HG03135 (cell line): ENCODE results near the gene CCDC14.
"Not testable (repeated sequence)": the region's sequence is repeated elsewhere in the genome, so short reads cannot be mapped to it uniquely, and the experiment has no call there.

ENCODE experiments used
- ATAC-seq: cut with Tn5 transposase; IDR thresholded peaks from one replicate; pipeline ENCODE4 v1.9.1; 2021; ENCODE audit warnings: mild to moderate bottlenecking, moderate library complexity; ENCODE audit not compliant: unreplicated experiment

CCDC14 gene

GRCh38 chr3:123914829-123915228 lies 46.2 kb downstream of the CCDC14 start:
- ATAC-seq, result no peak

DNA sequence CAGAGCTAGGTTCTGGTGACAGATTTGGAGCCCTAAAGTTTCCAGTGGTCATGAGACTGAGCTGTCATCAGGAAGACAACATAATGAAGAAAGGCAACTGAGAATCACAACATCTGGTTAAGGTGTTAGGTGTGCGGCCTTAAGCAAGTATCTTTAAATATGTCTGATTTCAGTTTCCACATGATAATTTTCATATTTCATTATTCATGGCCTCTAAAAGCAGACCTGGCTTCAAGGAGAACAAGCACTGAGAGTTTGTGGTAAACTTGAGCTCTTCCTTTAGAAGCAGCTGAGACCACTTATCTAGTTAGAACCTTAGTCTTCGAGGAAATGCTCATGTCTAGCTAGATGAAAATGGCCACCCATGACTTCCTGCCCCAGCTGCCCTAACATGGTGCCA lies 51.2 kb downstream of the CCDC14 start:
- ATAC-seq, result no peak

DNA sequence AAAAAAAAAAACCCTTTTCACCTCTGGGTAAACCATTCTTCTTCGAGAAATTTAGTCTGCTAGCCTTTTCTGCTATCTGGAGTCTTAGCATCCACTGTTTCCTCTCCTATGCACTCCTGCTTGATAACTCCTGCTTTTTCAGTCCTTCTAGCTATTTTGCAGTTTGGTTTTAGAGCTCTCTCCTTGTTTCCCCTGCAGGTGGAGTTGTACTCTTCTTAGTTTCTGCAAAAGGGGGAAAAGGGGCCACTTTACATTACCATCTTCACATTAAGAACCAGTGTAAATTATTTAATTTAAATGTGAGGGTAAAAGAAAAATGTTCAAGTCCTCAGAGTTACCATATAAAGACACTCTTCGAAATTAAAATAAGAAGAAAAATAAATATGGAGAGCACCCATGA lies 53.3 kb downstream of the CCDC14 start:
- no peak for ATAC-seq

DNA sequence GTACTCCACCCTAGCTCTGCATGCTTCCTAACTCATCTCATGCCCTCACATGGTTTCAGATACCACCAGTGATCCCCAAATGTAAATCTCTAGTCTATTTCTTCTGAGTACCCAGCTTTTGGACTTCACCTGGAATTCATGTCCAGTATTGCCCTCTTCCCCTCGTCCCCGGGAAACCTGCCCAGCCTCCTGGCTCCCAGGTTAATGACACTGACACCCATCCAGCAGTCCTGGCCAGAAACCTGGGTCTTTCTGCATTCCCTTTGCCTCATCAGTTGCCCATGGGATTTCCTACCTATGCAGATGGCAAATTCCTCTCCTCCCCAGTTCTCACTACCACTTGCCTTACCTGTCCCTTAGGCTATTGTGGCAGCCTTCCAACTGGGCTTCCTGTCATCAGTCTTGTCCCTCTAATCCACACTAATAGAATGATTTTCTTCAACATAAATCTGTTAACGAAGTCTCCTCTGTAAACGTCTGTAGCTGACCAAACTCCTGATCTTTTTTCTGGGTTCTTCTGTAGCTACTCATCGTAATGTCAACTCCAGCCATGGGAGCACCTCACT lies 61.6 kb downstream of the CCDC14 start:
- no peak for ATAC-seq

GRCh38 chr3:123893012-123893411 lies 68.0 kb downstream of the CCDC14 start:
- no peak for ATAC-seq

DNA sequence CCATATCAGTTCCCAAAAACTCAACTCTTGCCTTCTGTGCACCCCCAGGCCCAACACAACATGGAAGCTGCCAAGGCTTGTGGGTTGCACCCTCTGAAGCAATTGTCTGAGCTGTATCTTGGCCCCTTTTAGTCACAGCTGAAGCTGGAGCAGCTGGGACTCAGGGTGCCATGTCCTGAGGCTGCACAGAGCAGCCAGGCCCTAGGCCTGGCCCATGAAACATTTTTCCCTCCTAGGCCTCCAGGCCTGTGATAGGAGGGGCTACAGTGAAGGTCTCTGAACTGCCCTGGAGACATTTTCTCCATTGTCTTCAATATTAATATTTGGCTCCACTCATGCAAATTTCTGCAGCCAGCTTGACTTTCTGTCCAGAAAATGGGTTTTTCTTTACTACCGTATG lies 68.8 kb downstream of the CCDC14 start:
- no peak for ATAC-seq

DNA sequence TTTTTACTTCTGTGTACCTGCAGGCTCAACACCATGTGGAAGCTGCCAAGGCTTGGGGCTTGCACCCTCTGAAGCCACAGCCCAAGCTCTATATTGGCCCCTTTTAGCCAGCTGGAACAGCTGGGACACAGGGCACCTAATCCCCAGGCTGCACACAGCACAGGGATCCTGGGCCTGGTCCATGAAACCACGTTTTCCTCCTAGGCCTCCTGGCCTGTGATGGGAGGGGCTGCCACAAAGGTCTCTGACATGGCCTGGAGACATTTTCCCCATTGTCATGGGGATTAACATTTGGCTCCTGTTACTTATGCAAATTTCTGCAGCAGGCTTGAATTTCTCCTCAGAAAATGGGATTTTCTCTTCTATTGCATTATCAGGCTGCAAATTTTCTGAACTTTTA lies 70.0 kb downstream of the CCDC14 start:
- not testable (repeated sequence) for ATAC-seq

GRCh38 chr3:123890162-123890561 lies 70.9 kb downstream of the CCDC14 start:
- not testable (repeated sequence) for ATAC-seq

DNA sequence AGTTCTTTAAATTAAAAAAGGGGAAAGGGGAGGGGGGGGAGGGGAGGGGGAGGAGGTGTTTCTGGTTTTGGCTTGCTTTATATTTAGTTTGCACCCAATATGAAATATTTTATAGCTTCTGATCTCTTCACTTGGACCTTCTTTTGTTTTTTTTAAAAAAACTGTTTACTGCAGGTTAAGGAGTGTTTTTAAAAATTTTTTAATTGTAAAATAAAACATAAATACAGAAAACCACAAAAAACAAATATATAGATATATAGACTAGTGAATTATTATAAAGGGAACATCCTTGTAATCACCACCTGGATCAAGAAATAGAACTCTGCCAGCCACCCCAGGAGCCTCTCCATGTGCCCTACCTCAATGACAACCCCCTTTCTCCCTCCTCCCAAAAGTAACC lies 76.0 kb downstream of the CCDC14 start:
- ATAC-seq, result no peak

GRCh38 chr3:123884203-123884831 lies 76.7 kb downstream of the CCDC14 start, which contains the start of gene MYLK:
Gene MYLK, minus strand, starts transcription at chr3:123884332. Its CDS starts 90,491 bp downstream, at chr3:123793841.
- peak; percentile 75 for ATAC-seq

DNA sequence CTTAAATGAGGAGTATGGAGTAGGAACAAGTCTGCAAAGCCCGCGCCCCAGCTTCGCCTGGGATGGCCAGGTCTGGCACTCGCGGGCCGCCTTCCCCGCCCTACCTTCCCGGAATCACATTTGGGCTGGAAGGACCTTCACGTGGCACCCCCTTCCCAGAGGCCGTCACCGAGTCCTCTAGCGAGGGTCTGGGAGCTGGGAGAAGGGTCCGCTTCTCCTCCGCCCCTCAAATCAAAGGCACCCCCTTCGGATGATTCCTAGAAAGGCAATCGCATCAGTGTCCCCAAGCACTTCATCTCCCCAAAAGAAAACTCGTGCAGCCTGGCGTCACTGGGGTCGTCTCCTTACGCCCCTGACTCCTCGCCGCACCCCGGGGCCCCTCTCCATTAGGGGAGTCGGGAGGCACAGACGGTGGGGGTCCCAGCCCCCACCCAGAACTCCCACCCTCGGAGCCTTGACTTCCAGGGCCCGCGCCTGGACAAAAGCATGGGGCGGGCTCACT lies 77.3 kb downstream of the CCDC14 start:
- ATAC-seq, result no peak

- no peak for ATAC-seq
These were observed 77.9 kb downstream of the CCDC14 start for GRCh38 chr3:123883111-123883510.

GRCh38 chr3:123881771-123882170 lies 79.3 kb downstream of the CCDC14 start:
- no peak for ATAC-seq

DNA sequence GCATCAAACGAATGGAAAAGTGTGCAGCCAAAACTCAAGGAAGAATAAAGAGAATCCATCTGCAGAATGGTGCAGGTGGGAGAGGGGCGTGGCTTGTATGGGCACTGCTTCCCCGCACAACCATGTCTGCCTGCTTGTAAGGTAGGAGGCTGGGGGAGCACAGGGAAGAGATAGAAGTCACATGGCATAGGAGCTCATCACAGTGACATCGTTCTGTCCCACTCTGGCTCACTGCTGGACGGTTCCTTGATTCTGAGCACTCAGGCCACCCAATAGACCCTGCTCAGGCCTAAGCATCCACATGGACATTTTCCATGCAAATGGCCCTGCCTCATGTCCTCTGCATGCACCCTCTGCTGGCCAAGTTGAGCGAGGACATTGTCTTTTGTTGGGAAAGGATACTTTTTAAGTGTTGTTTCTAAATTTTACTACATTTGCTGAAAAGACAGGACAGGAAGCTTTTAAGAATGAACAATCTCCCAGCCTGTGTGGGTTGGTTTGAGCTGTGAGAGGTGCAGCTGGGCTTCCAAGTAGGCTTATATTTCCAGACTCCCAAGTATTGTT lies 79.9 kb downstream of the CCDC14 start:
- no peak for ATAC-seq

DNA sequence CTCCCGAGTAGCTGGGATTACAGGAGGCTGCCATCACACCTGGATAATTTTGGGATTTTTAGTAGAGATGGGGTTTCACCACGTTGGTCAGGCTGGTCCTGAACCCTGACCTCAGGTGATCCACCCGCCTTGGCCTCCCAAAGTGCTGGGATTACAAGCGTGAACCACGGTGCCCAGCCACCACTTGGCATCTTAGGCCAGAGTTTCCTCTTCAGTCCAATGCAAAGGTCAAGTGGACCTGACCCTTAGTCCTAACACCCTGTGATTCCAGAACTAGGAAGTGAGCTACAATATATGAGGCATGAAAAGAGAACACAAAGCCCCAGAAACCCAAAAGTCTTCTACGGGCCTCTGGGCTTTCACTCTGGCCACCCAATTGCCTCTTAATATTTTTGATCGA lies 82.2 kb downstream of the CCDC14 start:
- no peak for ATAC-seq

DNA sequence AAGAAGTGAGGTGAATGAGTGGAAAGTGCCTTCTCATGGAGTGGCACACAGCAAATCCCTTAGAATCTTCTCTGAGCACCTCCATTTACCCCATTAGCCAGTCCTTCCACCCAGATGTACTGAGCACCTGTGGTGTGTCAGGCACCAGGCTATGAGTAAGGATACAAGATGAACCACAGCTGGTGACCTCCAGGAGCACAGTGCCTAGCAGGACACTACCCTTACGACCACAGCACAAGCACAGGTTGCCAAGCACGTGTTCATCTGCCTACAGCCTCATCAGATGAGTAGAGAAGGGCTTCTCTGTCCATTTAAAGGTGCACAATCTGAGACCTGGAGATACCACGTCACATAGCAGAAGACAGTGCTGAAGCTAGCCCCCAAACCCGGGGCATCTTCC lies 83.1 kb downstream of the CCDC14 start:
- no peak for ATAC-seq

GRCh38 chr3:123877466-123877865 lies 83.6 kb downstream of the CCDC14 start:
- ATAC-seq, result no peak

DNA sequence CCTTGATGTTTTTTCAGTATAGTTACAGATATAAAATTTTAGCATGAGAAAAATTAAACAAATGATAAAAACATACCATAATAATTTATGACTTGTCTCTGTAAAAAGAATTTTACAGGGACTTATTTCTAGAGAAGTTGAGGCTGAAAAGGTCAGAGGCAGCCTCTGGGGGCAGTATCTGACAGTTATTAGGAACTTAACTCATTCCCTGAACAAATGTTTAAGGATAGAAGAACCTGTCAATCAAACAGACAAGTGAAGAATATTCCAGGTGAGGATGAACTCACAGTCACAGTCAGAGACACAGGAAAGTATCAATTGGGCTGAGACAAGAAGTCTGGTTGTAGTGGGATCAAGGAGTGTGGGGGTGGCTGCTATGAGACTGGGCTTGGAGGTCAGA lies 84.2 kb downstream of the CCDC14 start:
- no peak for ATAC-seq

DNA sequence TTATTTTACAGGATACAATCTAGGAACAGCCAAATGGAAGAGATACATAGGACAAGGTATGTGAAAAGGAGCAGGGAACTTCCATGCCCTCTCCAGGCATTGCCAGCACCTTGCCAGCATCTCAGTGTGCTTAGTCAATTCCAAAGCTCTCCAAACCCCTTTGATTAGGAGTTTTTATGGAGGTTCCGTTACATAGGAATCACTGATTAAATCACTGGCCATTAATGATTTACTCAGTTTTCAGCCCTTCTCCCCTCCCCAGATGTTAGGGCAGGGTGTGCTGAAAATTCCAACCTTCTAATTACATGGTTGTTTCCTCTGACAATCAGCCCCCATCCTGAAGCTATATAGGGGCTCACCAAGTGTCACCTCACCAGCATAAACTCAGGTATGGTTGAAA lies 88.4 kb downstream of the CCDC14 start:
- no peak for ATAC-seq

DNA sequence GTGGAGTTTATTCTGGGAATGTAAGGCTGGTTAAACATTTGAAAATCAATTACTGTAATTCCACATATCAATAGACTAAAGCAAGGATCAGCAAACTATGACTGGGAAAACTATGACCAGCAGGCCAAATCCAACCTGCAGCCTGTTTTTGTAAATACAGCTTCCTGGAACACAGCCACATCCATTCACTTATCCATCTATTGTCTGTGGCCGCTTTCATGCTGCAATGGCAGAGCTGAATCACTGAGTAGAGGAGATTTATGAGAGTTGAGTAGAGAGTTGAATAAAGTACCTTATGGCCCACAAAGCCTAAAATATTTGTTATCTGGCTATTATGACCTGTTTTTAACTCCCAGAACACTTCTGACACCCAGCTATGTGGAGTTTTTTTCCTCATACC lies 89.1 kb downstream of the CCDC14 start:
- ATAC-seq, result no peak

DNA sequence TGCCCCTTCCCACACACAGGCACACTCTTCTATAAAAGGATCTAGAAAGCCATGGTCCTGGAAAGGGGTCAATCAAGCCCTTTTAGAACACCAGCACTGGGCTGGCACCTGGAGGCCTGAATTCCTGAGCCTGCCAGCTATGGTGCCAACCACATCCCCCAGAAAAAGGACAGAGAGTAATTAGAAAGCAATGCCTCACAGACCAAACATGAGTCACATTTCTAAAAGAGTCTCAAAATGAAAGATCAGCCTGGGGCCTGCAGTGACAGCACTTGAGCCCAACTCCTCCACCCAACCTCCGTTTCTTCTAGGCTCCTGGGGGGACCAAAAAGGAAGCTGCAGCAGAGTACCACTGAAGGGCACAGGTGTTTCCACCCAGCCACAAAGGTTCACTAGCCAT lies 91.0 kb downstream of the CCDC14 start:
- no peak for ATAC-seq

GRCh38 chr3:123869165-123869564 lies 91.9 kb downstream of the CCDC14 start:
- ATAC-seq, result no peak
